GM12865 (cell line): Measurements from ENCODE around the gene TIAM2.

ENCODE experiments used
- DNase-seq: peaks from one replicate; pipeline ENCODE4 v3.0.0; 2010; ENCODE audit warnings: low read depth
- H3K4me3 ChIP-seq: 2 replicates; pipeline ENCODE4 v1.5.1; 2011; ENCODE audit warnings: mild to moderate bottlenecking, low read depth, low read length, control low read depth
- TF ChIP-seq, protein P1 (sequence below): IDR thresholded peaks from 2 replicates; pipeline ENCODE4 v1.5.1; 2011; ENCODE audit warnings: low read length, control low read depth, low read depth, inconsistent platforms; ENCODE audit not compliant: insufficient read depth; ENCODE audit errors: missing control alignments

Gene TIAM2

DNA sequence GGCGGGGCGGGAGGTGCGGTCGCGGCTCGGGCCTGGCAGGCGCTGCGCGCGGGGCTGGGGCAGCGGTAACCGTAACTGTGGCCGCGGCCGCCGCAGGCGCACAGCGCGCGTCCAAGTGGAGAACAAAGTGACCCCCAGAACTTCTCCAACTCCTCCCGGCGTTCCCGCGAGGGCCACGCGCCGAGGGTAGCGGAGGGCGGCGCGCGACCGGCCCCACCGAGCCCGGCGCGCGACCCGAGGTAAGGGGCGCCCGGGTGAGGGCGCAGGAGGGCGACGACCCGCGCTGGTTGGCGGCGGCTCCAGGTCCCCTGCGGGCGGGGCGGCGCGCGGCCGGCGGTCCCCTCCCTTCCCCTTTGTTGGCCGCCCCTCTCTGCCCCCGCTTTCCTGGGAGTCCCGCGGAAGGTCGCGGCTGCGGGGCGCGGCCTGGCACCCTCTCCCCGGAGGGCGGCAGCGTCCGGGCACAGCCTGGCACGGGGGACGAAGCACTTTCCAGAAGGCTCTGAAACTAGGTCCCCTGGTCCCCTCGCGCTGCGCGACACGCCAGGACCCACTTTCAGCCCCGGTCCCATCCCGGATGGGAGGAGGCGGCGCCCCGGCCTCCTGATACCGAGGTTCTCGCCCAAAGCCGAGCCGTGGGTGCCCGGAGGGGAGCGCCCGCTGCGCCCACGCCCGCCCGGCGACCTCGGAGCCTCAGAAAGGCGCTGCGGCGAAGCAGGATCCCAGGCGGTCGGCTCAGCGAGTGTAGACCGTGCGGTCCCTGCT lies at the start of gene TIAM2:
TSS of gene TIAM2 (plus strand) at position 62 of the 762 bp plus-strand sequence. CDS start 133,909 bp downstream, outside the sequence.
- TF ChIP-seq, protein P1, sequence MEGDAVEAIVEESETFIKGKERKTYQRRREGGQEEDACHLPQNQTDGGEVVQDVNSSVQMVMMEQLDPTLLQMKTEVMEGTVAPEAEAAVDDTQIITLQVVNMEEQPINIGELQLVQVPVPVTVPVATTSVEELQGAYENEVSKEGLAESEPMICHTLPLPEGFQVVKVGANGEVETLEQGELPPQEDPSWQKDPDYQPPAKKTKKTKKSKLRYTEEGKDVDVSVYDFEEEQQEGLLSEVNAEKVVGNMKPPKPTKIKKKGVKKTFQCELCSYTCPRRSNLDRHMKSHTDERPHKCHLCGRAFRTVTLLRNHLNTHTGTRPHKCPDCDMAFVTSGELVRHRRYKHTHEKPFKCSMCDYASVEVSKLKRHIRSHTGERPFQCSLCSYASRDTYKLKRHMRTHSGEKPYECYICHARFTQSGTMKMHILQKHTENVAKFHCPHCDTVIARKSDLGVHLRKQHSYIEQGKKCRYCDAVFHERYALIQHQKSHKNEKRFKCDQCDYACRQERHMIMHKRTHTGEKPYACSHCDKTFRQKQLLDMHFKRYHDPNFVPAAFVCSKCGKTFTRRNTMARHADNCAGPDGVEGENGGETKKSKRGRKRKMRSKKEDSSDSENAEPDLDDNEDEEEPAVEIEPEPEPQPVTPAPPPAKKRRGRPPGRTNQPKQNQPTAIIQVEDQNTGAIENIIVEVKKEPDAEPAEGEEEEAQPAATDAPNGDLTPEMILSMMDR: no peak
- no peak for DNase-seq
- H3K4me3 ChIP-seq: no peak within 1 kb of the TSS; the same call in 1 of the 2 replicates

- DNase-seq: no peak
- no peak overlapping the region for H3K4me3 ChIP-seq
Measured at GRCh38 chr6:154950979-154951344, 44.2 kb upstream of the TIAM2 start.

GRCh38 chr6:154951345-154952200 lies 43.5 kb upstream of the TIAM2 start:
- TF ChIP-seq, protein P1: no peak
- DNase-seq: peak; percentile 65
- H3K4me3 ChIP-seq: no peak overlapping the region

More at GRCh38 chr6:154950979-154951344, 44.2 kb upstream of the TIAM2 start:
- TF ChIP-seq, protein P1: no peak

- no peak for DNase-seq
- H3K4me3 ChIP-seq: no peak overlapping the region
- TF ChIP-seq, protein P1: no peak
Measured at GRCh38 chr6:154953644-154954043, 41.5 kb upstream of the TIAM2 start.

- H3K4me3 ChIP-seq: no peak overlapping the region
- TF ChIP-seq, protein P1: no peak
- no peak for DNase-seq
Measured at GRCh38 chr6:154954347-154954746, 40.8 kb upstream of the TIAM2 start.

- TF ChIP-seq, protein P1: no peak
- no peak for DNase-seq
- no peak overlapping the region for H3K4me3 ChIP-seq
Measured at GRCh38 chr6:154956771-154957522, 38.2 kb upstream of the TIAM2 start.
